ENCODE data around the gene PAK4. TPM values are rescaled to one million over a fixed set of nuclear protein-coding genes. Genes with fewer than 3 reads are reported as not detected.

PAK4 gene
- 10 to 100 TPM; 11.2 to 13.7 TPM for total RNA-seq

- no peak for TF ChIP-seq CTCF (IDR thresholded peaks at IDR 0.05)
- Histone ChIP-seq H3K4me3 (peak within 1 kb of the TSS; percentile 79 to 92), H3K27ac (peak within 1 kb of the TSS; percentile 78 to 83), H3K27me3 (no peaks in the 10 kb centered on the region), H3K4me1 (peaks cover 0 to 53% of the 10 kb centered on the region in 2 donors), H3K9me3 (no peaks in the 10 kb centered on the region), H3K36me3 (no peaks in the 10 kb centered on the region)
- peak; percentile 98 for DNase-seq (ENCODE audit: low spot score)
Measured at GRCh38 chr19:39125554-39126311, at the start of gene PAK4. TSS of gene PAK4 (plus strand) at chr19:39125786. CDS start at chr19:39169554, 43,768 bp downstream.

GRCh38 chr19:39077323-39077722, 48.3 kb upstream of the PAK4 start:
- no peak for TF ChIP-seq CTCF (IDR thresholded peaks at IDR 0.05)
- Histone ChIP-seq H3K4me3 (no peak overlapping the region), H3K4me1 (no peaks in the 10 kb centered on the region), H3K36me3 (no peaks in the 10 kb centered on the region), H3K9me3 (no peaks in the 10 kb centered on the region), H3K27ac (no peak overlapping the region), H3K27me3 (no peaks in the 10 kb centered on the region)
- no peak for DNase-seq (ENCODE audit: low spot score)

GRCh38 chr19:39078436-39079200, 47.0 kb upstream of the PAK4 start:
- Histone ChIP-seq H3K4me1 (peaks cover 0 to 8% of the 10 kb centered on the region in 2 donors), H3K27me3 (peaks cover 0 to 2% of the 10 kb centered on the region in 2 donors), H3K9me3 (no peaks in the 10 kb centered on the region), H3K4me3 (no peak overlapping the region), H3K36me3 (no peaks in the 10 kb centered on the region), H3K27ac (no peak overlapping the region)
- no peak for DNase-seq (ENCODE audit: low spot score)
- no peak for TF ChIP-seq CTCF (IDR thresholded peaks at IDR 0.05)

- Histone ChIP-seq H3K9me3 (no peaks in the 10 kb centered on the region), H3K36me3 (no peaks in the 10 kb centered on the region), H3K27ac (no peak overlapping the region), H3K4me1 (peaks cover 0 to 16% of the 10 kb centered on the region in 2 donors), H3K27me3 (peaks cover 0 to 19% of the 10 kb centered on the region in 2 donors), H3K4me3 (no peak overlapping the region)
- no peak for DNase-seq (ENCODE audit: low spot score)
- no peak for TF ChIP-seq CTCF (IDR thresholded peaks at IDR 0.05)
Measured at GRCh38 chr19:39080431-39080830, 45.2 kb upstream of the PAK4 start.

- Histone ChIP-seq H3K36me3 (no peaks in the 10 kb centered on the region), H3K4me3 (no peak overlapping the region), H3K27ac (no peak overlapping the region), H3K9me3 (no peaks in the 10 kb centered on the region), H3K4me1 (peaks cover 0 to 16% of the 10 kb centered on the region in 2 donors), H3K27me3 (peaks cover 0 to 20% of the 10 kb centered on the region in 2 donors)
- no peak for TF ChIP-seq CTCF (IDR thresholded peaks at IDR 0.05)
- DNase-seq (ENCODE audit: low spot score), result no peak
Measured at GRCh38 chr19:39082167-39082566, 43.4 kb upstream of the PAK4 start.

Measured in right atrium auricular region (tissue), 2 donors.